T-helper 2 cell treated with Interferon-gamma antibody and Interleukin-4, amounts not matched to agents 100 ng/mL and 5 ng/mL, for 36 hours (primary cell): ENCODE results near the gene PPFIBP1. TPM values are rescaled to one million over a fixed set of nuclear protein-coding genes. Genes with fewer than 3 reads are reported as not detected.
"Not testable (repeated sequence)": the region's sequence is repeated elsewhere in the genome, so short reads cannot be mapped to it uniquely, and the experiment has no call there.

ENCODE experiments used
- intact Hi-C: fragments of 100-400 bp; cut with micrococcal nuclease; formaldehyde crosslinking; loops from one replicate; pipeline ENCODE4 v1.15.1; 2023
- total RNA-seq: library from RNA; stranded (reverse); gene quantifications from 2 replicates; pipeline ENCODE4 v1.2.3, GENCODE V29; 2022

PPFIBP1 gene
- total RNA-seq, 1 donor from 2014 or later, result 13.6 TPM

- intact Hi-C loops, result no loop called here
Measured at GRCh38 chr12:27560126-27560525, 36.1 kb downstream of the PPFIBP1 start.

DNA sequence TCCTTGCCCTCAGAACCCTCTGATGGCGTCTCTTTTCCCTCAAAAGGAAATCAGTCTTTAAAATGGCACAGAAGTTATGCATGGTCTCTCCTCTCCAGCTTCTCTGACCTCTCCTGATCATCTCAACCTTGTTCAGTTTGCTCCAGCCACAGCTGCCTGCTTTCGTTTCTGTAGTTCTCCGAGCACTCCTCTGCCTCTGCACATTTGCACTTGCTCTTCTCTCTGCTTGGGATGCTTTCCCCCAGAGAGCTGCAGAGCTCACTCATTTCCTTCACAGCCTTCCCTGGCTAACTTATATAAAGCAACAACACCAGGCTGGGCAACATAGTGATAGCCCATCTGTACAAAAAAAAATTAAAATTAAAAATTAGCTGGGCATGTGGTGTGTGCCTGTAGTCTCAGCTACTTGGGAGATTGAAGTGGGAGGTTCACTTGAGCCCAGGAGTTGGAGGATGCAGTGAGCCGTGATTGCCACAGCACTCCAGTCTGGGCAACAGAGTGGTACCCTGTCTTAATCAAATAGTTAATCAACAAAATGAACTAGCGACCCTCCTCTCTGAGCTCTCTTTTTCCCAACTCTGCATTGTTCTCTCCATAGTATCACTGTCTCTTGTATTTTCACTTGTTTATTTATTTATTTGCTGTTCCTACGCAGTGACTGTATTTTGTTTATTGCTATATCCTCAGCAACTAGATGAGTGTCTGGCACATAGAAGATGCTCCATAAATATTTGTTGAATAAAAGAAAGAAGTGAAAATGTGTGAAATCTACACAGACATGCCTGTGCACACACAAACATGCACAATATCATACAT, 37.7 kb downstream of the PPFIBP1 start:
- intact Hi-C loops, result no loop called here

DNA sequence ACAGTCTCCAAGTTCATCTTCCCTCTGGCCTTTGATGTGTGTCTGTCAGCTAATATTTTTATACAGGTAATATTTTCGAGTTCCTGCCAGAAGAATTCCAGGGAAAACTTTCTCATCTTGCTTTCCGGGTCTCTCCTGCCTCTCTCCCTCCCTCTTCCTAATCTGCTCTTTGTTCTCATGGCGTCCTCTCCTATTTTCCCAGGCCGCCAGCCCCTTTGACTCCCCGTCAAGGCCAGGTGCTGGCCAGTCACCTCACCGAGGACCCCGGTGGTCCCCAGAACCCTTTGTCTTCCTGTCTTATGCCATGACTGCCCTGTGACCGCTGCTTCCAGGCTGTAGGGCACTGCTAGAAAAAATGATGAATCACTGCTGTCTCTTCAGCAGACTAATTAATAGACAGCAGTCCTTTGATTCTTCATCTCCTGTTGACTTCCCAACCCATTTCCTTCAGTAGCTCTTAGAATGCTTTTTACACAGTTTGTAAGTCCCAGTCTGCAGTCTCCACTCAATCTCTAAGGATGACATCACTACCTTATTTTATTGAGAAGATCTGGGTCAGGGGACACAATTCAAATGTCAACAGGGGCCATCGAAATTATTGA, 40.7 kb downstream of the PPFIBP1 start:
- intact Hi-C loops, result no loop called here

- intact Hi-C loops, result no loop called here
Measured at GRCh38 chr12:27566159-27566558, 42.2 kb downstream of the PPFIBP1 start.

GRCh38 chr12:27566626-27567025, 42.6 kb downstream of the PPFIBP1 start:
- intact Hi-C loops, result no loop called here

DNA sequence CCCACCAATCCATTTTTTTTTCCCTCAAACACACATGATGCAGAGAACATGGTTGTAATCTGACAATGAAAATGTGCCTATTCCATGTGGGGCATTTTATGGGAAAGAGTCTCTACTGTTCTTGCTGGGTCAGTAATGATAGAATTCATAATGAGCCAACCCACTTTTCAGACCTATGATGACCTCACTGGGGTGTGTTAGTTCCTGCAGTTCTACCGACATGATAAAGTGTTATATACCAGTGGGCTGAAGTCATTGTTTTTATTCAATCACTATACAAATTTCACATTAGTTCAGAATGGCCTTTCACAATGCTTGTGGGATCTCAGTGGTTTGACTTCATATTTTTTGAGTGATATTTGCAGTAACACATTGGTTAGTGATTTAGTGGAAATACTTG, 47.5 kb downstream of the PPFIBP1 start:
- intact Hi-C loops, result no loop called here

- intact Hi-C loops, result no loop called here
Measured at GRCh38 chr12:27572486-27573255, 48.7 kb downstream of the PPFIBP1 start.

- intact Hi-C loops, result no loop called here
Measured at GRCh38 chr12:27573972-27574371, 50.0 kb downstream of the PPFIBP1 start.

DNA sequence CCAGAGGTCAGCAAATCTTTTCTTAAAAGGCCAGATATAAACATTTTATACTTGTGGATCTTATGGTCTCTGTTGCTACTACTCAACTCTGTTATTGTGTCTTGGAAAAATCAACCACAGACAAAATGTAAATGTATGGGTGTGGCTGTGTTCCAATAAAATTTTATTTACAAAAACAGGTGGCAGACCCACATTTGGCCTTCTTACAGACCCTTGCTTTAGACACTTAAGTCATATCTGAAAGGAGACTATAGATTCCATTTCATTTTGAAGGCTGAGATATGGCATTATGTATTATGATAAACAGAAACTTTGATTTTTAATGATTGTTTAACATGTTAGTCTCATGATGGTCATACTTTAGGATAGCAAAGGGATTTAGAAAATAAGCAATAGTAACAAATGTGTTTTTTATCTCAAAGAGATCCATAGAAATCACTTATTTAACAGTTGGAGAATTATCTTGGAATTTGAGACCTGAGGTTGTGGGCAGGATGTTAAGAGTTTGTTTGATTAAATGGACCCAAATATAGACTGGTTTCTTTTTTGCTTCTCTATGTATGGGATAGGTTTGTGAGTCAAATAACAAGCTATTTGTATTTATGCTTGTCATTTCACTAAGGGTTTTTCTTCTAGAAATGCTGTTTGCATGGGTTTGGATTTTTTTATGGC, 51.2 kb downstream of the PPFIBP1 start:
- intact Hi-C loops, result no loop called here

- intact Hi-C loops, result no loop called here
Measured at GRCh38 chr12:27575762-27576118, 51.7 kb downstream of the PPFIBP1 start.

- intact Hi-C loops, result no loop called here
Measured at GRCh38 chr12:27576667-27577347, 52.8 kb downstream of the PPFIBP1 start.

DNA sequence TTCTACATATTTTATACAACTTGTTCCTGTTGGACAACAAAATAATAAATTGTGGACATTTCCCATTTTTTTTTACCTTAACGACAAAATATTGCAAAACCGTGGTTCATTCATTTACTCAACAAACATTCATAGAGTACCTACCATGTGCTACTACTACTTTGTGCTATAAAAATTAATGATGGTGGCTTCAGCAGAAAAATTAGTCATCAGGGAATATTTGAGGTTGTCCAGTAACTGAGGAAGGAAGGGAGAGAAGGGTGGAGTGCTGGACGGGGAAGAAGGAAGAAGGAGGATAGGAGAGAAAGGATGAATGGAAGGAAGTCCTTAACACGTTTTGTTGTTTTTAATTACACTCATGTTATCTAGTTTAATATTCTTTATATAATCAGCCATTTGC, 53.7 kb downstream of the PPFIBP1 start:
- intact Hi-C loops, result no loop called here

GRCh38 chr12:27578689-27579372, 54.8 kb downstream of the PPFIBP1 start:
- intact Hi-C loops, result no loop called here

DNA sequence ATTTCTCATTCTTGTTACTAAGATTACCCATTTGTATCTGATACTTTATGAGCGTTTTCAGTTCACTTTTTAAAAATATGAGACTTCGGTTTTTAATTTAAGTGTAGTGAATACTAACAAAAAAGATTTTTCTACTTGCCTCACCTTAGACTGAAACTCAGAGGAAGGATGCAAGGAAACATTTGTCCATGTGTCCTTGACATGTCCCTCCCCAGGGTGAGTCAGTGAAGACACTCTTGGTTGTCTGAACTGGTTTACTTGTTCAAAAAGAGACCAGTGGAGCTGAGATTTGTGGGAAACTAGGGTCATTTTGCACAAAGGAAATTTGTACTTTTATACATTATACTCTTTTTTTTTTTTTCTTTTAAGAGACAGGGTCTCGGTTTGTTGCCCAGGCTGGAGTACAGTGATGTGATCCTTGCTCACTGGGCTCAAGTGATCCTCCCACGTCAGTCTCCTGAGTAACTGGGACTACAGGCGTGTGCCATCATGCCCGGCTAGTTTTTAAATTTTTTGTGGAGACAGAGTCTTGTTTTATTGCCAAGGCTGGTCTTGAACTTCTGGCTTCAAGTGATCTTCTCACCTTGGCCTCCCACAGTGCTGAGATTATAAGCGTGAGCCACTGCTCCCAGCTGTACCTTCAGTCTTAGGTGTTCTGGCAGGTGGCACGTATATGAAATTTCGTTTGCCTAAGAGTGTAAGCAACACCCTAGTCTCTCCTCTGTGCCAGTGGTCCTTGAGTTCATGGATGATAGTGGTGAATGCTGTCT, 56.7 kb downstream of the PPFIBP1 start:
- intact Hi-C loops, result no loop called here

DNA sequence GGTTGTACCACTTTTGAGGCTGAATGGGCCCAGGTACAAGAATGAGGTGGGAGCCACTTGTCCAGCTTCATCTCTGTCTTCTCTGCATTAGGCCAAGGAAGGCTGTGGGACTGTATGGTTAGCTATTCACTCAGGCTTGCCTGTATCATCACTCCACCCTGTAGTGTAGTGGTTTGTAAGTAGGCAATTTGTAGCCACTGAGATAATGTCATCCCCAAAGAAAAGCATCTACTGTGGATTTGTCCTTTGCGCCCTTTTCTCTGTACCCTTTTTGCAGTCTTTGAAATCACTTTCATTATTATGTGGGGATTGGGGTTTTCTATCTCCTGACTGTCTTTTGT, 57.3 kb downstream of the PPFIBP1 start:
- intact Hi-C loops, result not testable (repeated sequence)

- intact Hi-C loops, result not testable (repeated sequence)
Measured at GRCh38 chr12:27581833-27582232, 57.8 kb downstream of the PPFIBP1 start.

- intact Hi-C loops, result not testable (repeated sequence)
Measured at GRCh38 chr12:27582445-27582844, 58.4 kb downstream of the PPFIBP1 start.

DNA sequence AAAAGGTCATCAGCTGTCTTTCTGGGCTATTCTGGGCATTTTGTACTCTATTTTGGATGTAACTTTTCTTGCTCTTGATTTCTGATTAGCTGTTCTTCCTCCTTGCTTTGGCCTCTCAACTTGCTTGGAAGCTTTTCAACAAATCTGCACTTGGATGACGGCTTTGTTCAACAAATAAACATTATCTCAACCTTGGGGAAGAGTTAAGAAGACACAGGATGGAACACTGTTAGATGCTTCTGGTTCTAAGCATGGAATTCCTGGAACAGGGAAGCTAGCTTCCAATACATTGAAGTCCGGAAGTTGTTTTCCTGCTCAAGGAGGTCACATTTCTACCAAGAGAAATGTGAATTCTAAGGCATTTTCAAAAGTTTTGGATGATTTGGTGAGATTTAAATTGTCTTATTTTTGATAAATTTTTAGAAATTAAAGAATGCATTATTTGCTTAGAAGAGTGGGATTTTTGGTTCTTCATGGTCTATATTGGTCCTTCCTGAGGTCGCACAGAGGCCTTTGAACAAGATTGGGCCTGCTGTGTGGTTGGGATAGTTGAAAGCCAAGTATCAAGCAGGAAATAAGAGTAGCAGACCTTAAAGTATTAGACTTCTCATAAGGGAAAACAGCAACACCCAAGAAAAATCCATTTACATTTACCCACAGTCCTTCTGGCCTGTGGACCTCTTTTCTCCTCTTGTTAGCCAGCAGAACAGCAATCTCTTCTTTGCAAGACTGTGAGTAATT, 59.2 kb downstream of the PPFIBP1 start:
- intact Hi-C loops, result no loop called here

DNA sequence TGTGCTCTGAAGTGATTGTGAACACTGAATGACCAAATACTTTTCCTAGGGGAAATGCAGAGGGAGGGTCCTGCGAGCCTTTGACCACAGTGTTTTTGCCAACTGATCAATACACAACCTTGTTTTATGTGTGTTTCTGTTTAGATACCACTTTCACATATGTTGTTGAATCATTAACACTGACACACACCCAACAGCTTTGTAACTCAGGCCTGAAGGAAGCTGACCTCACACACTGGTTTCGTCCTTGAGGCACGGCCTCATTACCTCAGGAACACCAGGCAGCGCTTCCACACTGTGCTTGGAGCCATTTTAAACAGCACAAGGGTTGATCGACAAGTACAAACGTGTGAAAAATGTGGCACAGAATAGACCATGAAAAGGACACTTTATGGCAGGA, 60.0 kb downstream of the PPFIBP1 start:
- intact Hi-C loops, result no loop called here
